HG03439 (cell line): ENCODE measurements around the gene SEMA6A.
"Not testable (repeated sequence)": the region's sequence is repeated elsewhere in the genome, so short reads cannot be mapped to it uniquely, and the experiment has no call there.

Experiments used
- ATAC-seq: cut with Tn5 transposase; IDR thresholded peaks from one replicate; pipeline ENCODE4 v1.9.1; 2021; ENCODE audit warnings: mild to moderate bottlenecking, moderate library complexity; ENCODE audit not compliant: unreplicated experiment

Gene SEMA6A

DNA sequence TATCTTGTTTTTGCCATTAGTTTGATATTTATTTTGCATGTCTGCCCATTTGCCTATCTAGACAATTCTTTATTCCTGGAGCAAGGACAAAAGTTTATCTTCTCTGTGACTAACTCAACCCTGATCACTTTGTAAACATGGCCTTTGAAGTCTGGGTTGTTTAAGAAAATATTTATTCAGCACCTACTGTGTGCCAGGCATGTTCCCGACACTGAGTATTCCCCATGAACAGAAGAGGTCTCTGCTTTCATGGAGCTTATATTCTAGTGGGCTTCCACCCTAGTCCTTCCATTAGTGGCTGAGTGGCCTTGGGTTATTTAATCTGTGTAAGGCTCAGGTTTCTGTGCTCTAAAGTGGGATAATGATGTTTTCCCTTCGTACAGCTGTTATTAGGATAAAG lies 49.7 kb downstream of the SEMA6A start:
- ATAC-seq: no peak

DNA sequence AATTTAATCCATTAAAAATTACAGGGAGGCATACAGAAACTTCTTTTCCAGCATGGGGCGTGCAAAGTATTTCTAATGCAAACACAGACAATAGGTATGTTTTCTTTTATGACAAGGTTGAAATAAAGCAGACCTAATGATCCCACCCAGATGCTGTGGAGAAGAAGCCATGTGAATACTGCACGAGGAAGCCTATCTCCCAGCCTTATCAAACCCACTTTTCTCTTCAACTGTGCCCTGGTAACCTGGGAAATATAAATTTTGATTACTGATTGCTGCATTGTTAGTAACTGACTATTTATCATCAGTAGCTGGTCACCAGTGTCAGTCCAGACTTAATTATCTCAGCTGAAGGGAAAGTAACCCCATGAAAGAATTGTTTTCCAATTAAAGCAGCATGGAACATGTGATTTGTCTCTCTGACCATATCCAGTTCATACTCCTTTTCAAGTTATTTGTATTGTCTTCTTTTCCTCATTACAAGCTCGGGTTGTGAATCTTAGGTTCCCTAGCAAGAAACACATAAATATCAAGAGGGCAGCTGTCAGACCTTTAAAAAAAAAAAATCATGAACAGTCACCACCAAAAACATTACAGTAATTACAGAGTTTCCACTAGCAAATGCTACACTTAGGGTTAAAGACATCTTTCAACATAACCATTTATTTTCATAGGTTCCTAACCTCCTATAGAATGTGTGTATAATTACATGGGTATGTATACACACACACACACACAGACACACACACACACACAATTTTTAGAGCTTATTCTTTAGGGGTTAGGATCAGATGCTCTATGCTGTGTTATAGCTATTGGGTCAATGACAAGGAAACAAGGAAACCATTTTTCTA lies 50.3 kb downstream of the SEMA6A start:
- ATAC-seq: no peak

- not testable (repeated sequence) for ATAC-seq
Observed at GRCh38 chr5:116523182-116523581, 51.4 kb downstream of the SEMA6A start.

DNA sequence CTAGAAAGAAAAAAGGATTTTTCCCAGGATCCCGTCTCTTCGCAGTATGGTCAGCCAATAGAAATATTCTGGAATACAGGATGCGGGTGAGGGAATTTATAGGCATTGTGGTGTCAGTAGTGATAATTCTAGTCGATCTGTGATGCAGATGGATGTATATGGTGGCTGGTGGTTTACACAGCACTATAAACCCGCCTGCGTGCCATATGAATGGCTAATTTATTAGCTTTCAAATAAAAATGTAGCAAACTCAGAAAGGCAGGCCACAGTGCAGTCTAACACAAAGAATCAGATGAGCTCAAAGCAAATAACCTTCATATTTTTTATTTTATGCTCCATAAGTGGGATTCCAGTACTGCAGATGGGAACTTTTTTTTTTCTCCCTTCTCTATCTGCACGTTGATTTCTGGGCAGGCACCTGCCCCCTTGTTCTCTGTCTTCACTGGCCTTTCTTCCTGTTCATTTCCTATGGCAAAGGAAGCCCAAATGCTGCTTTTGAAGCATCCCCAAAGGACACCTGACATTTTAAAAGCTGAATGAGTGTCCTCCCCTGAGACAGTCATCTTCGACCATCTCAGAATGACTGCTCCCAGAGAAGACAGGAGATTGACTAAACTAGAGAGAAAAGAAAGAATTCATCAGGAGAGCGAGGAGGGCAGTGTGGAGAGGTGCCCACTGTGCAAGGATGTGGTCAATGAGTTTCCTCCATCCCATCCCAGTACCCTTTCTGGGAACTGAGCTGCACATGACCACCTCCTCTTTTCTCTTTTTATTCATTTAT lies 52.1 kb downstream of the SEMA6A start:
- ATAC-seq: no peak

- no peak for ATAC-seq
Observed at GRCh38 chr5:116521173-116521872, 53.3 kb downstream of the SEMA6A start.

DNA sequence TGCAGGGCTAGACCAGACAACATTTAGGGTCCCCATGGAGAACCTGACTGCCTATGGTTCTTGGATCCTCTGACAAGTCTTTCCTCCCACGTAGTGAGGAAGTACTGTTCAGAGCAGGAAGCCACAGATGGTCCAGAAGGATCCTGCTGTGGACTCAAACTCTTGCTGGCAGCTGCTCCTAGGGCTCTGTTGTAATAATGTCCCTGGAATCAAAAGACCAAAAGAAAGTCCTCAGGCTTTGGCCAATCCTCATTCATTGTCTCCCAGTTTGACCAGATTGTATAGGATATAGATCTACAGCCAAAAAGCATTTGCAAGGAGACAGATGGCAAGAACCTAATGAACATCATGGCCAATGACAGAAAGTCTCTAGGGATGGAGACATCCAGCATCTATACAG lies 53.9 kb downstream of the SEMA6A start:
- ATAC-seq: no peak

GRCh38 chr5:116518423-116518822 lies 56.2 kb downstream of the SEMA6A start:
- no peak for ATAC-seq

GRCh38 chr5:116517488-116517887 lies 57.1 kb downstream of the SEMA6A start:
- ATAC-seq: no peak

GRCh38 chr5:116516021-116516420 lies 58.6 kb downstream of the SEMA6A start:
- no peak for ATAC-seq

GRCh38 chr5:116514421-116514970 lies 60.1 kb downstream of the SEMA6A start:
- no peak for ATAC-seq

DNA sequence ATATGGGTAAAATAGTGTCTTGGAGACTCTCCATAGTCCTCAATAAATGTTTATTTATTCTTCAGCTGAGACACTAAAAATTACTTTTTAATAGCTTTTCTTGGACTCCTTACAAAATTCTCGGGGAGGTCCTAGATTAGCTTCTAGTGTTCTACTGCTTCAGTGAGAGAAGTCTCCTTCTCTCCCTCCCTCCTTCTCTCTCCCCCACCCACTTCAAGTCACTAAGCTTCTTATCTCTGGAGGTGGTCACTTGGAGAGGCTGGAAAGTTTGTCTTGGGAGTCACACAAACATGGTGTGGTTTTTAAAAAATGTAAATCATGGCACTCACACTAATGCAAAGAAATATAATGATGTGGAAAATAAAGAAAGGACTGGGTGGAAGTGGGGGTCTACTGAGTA lies 64.1 kb downstream of the SEMA6A start:
- no peak for ATAC-seq

DNA sequence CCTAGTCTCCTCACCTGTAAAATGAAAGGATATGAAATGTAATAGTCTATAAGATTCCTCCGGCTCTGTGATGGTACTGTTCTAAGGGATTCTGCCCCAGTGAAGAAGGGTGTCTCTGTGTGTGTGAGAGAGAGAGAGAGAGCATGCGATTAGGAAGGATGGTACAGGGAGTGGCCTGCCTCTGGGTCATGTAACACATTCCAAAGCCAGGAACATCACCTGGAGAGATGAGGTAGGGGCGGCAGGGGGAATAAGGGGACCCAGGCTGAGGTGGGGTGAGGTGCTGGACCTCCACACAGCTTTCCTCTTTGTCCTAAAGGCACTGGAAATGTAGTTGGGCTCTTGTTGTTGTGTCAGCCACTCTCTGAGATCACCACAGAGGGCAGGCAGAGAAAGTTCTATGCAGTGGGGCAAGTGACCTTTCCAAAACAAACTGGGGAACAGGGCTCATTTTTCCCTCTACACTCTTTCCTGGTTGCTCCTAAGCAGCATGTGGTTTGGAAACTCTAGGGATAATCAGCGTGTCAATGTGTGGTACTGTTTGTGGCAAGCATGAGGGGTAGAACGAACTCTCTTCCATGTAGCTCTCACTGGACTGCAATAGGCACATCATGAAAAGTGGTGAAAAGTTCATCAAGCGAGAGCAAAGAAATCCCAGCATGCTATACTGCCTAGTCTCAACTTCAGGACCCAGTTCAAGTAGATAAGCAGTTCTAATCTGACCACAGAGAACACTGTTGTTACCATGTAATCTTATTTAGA lies 65.0 kb downstream of the SEMA6A start:
- no peak for ATAC-seq

DNA sequence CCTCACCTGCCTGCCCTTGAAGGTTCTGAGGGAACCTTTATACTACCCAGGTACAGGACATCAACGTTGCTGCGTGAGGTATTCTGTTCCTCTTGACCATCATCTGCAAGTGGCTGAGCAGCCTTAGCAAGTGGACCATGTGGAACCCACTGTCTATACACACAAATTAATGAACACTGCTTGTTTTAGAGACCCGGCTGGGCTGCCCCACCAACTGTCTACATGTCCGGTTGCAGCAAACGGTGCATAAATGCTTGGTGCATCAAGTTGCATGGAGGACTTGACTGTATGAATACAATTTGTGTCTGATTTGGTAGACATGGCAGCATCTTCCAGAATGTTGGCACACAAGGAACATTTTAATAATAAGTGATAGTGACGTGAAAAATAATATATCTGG lies 65.8 kb downstream of the SEMA6A start:
- no peak for ATAC-seq

DNA sequence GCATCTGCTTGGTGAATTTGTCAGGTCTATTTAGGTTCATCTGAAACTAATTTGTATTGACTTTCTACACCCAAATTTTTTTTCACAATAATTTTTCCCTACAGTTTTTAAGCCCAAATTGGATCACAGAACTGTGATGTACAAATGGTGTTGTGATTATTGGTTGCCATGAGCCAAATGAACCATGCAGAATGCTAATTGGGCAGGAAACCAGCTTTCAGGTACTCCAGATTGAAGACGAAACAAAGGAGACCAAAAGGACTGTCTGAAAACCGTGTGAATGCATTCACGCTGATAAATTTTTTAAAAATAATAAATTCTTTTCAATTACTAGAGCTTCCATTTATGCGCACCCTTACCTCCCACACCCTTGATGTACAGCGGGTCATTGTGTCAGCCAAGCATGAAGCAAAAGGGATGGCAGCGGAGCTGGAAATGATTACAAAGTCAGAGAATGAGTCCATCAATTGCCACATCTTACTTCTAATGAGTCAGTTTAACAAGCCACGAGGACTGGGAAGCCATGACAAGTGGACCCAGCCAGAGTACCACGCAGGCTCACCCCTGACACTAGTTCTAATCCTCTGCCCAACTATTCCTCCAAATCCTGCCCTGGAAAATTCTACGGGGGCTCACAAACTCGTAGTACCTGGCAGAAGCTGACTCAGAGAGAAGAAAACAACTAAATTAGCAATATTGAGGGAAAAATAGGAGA lies 66.5 kb downstream of the SEMA6A start:
- no peak for ATAC-seq

GRCh38 chr5:116507051-116507537 lies 67.5 kb downstream of the SEMA6A start:
- ATAC-seq: no peak

DNA sequence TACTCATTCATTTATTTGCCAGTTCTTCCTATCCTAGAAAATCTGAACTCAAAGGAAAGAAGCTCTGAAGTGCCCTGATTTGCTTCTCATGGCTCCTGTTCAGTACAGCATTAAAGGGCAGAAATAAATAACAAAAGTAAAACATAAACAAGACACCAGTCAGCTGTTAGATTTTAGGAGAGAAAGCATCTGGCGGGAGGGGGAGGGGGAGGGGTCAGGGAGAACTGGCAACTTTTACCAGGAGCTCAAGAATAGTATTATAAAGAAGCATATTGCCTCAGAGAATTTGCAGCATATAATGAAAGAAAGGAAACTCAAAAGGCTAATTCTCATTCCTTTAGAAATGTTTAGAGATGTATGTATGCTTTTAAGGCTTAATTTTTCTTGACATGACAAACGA lies 68.1 kb downstream of the SEMA6A start:
- no peak for ATAC-seq

DNA sequence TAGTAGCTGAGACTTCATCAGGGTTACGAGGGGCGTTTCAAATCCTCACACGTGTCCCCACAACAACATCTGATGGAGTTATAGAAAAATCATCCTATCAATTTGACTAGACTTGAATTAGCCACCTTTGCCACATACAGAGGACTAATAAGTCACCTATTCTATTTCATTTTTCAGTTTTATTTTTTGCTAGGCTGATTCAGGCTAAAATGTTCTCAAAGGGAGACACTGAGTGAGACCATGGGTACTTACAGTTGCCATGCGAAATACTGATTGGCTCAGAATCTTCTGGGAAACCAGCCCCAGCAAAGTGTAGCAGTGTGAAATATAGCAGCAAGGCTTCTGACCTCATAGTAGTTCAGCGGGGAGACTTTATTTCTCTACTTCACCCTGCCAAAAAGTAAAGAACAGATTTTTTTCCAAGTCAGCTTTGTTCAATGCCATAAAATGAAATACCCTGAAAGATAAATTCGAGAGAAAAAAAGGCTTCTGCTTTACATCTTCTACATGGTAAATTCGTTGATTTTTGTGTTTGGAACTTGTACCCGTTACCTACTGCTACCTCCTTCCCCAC lies 69.9 kb downstream of the SEMA6A start:
- ATAC-seq: no peak

DNA sequence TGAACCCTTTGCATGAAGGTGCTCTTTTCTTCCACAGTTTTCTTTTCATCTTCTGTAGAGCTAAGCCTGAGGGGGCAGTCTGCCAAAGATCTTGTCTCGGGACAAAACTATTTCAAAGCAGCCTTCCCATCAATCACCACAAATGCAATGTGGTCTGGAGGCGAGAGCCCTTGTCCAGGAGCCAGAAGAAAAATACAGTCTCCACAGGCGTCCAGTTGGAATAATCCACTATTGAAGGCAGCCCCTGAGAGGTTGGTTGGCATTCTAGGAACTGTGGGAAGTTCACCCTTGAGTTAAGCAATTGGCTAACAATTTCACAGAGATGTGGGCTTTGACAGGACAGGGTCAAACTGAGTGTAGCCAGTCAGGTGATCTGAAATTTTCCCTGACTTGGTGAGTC lies 72.0 kb downstream of the SEMA6A start:
- no peak for ATAC-seq

- no peak for ATAC-seq
Observed at GRCh38 chr5:116502138-116502537, 72.5 kb downstream of the SEMA6A start.
